GM19025 (cell line): Measurements from ENCODE around the gene CHFR.
"Not testable (repeated sequence)": the region's sequence is repeated elsewhere in the genome, so short reads cannot be mapped to it uniquely, and the experiment has no call there.

Source experiments
- ATAC-seq: cut with Tn5 transposase; IDR thresholded peaks from one replicate; pipeline ENCODE4 v1.9.1; 2021; ENCODE audit warnings: mild to moderate bottlenecking, low read depth, moderate library complexity; ENCODE audit not compliant: unreplicated experiment

CHFR gene

GRCh38 chr12:132818562-132818961 is 68.8 kb downstream of the CHFR start:
- no peak for ATAC-seq

- no peak for ATAC-seq
These were observed 73.2 kb downstream of the CHFR start for GRCh38 chr12:132814232-132814631.

DNA sequence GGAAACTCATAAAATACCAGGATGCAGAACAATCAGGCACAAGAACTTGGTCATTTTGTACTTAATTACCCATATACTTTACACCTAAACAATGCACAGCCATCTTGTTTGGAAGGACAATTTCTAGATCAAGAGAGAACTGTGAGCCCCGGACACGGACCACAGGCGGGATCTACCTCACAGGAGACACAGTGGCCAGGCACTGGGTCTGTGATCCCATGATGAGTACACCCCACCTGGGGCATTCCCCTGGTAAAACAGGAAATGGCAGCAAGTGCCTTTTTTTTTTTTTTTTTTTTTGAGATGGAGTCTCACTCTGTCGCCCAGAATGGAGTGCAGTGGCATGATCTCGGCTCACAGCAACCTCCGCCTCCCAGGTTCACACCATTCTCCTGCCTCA is 74.0 kb downstream of the CHFR start:
- no peak for ATAC-seq

DNA sequence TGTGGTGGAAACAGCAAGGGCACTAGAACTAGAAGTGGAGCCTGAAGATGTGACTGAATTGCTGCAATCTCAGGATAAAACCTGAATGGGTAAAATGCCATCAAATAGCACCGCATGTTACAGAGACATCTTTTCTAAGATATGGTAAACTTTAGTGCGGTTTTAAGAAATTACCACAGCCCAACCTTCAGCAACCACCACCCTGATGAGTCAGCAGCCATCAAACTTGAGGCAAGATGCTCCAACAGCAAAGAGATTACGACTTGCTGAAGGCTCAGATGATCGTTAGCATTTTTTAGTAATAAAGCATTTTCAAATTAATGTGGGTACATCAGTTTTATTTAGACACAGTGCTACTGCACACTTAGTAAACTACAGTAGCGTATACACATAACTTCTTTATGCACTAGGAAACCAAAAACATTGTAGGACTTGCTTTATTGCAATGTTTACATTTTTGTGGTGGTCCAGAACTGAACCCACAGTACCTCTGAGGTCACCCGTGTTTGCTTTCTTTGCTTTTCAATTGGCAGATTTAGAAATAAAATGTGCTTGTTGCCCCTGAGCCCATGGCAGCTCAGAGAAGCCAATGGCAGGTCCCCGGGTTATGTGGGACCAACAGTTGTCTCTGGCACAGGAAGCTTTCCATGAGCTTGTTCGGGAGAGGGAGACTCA is 74.6 kb downstream of the CHFR start:
- ATAC-seq = no peak

DNA sequence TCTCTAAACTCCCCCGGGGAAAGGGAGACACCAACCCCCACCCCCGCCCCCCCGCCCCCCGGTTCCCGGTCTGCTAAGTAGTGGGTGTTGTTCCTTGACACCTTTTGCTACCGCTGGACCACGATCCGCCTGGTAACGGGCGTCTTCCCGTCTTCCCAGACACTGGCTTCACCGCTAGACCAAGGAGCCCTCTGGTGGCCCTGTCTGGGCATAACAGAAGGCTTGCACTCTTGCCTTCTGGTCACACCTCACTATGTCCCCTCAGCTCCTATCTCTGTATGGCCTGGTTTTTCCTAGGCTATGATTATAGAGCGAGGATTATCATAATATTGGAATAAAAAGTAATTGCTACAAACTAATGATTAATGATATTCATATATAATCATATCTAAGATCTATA is 78.0 kb downstream of the CHFR start:
- not testable (repeated sequence) for ATAC-seq

GRCh38 chr12:132807295-132808092 is 79.9 kb downstream of the CHFR start:
- ATAC-seq = no peak

DNA sequence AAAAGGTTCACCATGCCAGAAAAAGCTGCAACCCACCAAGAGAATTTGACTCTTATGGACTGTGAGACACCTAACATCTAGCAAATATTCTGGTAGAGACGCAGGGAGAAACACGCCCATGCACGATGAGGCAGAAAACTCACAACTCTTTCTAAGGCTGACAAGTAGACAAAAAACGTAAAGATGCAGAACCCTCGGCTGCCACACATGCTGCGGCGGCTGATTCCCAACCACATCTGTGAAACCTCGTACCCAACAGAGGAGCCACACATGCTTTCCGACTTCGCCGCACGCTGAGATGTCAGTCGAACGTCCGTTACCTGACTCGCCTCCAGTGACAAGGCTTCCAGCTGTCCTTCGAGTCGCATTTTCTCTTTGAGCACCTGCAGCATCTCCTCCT is 80.5 kb downstream of the CHFR start:
- ATAC-seq = no peak

DNA sequence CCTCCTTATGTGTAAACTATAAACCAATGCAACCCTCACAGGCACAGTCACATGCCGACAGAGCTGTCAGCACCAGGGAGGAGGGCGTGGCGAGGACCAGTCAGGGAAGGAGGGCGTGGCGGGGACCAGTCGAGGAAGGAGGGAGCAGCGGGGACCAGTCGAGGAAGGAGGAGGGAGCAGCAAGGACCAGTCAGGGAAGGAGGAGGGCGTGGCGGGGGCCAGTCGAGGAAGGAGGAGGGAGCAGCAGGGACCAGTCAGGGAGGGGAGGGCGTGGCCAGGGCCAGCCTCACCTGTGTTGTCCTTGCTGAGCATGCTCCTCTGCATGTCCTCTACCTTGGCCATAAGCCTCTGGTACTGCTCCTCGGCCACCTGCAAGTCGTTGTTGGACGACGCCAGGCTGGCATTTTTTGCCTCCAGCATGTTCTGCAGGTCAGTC is 83.0 kb downstream of the CHFR start:
- ATAC-seq = no peak

- no peak for ATAC-seq
These were observed 83.5 kb downstream of the CHFR start for GRCh38 chr12:132803888-132804287.

DNA sequence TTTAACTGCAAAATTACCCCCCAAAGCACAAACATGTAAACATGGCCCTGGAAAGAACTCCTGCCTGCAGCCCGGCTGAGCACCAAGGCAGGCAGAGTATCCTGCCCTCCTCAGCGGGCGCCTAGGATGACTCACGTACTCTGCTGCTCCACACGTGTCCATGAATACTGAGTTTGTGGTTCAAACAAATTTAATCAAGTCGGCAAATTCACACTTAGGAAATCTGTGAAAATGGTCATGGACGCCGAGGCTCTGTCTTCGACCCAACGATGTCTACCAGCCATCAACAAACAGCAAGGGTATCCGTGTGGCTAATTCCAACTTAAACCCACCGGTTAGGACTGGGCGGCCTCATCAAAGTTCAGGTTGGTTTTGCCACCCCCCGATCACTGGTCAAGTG is 84.3 kb downstream of the CHFR start:
- no peak for ATAC-seq

DNA sequence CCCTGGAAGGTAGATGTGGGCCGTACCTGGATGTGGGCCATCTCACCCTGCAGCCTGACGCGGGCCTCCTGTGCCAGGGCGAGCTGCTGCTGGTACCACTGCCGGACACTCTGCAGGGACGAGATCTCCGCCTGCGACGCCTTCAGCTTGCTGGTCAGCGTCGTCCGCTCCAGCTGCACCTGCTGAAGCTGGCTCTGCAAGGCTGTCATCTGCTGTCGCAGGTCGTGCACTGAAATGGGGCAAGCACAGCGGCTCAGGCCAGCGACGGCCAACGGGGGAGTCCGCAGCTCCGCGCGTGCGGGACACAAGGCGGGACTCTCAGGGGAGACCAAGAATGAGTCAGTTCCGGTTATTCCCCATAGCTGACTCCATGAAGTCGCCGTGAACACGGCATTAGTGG is 85.7 kb downstream of the CHFR start:
- ATAC-seq = no peak

DNA sequence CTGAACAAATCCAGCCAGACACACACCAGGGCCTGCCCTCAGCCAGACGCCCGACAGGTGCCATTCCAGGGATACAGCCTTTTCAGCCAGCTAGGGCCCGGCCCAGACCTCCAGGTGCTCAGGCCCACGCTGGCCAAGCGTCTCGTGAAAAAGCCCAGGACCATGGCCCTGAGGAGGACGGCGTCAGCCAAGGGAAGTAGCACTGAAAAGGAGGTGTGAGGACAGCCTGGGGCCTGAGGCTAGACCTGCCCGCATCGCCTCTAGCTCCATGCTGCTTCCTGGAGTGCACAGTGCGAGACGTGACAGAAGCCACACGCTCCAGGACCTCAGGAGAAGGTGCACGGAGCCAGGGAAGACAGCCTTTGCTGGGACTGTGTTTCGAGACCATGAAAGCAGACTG is 88.6 kb downstream of the CHFR start:
- ATAC-seq = no peak

- ATAC-seq = no peak
These were observed 89.4 kb downstream of the CHFR start for GRCh38 chr12:132797820-132798570.

GRCh38 chr12:132795847-132796246 is 91.6 kb downstream of the CHFR start:
- ATAC-seq = no peak

- ATAC-seq = not testable (repeated sequence)
These were observed 95.5 kb downstream of the CHFR start for GRCh38 chr12:132791940-132792339.

- ATAC-seq = no peak
These were observed 98.3 kb downstream of the CHFR start for GRCh38 chr12:132789099-132789471.

- no peak for ATAC-seq
These were observed 98.9 kb downstream of the CHFR start for GRCh38 chr12:132788375-132789098.

DNA sequence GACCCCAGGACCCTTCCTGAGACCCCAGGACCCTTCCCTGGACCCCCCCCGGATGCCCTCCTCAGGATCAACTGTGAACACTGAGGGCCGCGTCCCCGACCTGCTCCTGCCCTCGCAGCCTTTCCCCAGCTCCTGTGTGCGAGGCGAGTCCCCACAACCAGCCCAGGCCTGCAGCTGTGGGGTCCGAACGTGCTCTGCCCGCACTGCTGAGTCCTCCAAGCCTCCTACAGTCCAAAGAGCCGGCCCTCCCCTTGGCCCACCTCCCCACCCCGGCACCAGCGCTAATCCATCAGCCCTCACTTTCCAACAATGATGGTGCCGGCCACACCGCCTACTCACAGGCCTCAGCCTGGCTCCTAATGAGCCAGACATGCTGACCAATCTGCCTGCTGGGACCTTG is 99.5 kb downstream of the CHFR start:
- ATAC-seq = no peak

- ATAC-seq = no peak
These were observed 101.2 kb downstream of the CHFR start for GRCh38 chr12:132786192-132786591.

DNA sequence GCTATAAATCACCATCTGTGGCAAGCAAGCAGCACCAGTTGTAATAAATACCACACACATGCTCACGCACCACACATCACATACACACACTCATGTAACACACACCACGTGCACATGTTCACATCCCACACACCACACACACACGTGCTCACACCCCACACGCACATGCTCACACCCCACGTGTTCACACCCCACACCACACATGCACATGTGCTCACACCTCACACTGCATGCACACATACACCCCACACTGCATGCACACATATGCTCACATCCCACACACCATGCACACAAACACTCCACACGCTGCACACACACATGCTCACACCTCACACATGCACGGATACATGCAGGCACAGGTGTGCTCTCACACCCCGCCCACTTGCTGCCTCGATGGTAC is 102.8 kb downstream of the CHFR start:
- ATAC-seq = no peak
